Neural progenitor cell (in vitro differentiated cells): ENCODE data around the gene FOXJ3. TPM values are rescaled to one million over a fixed set of nuclear protein-coding genes. Genes with fewer than 3 reads are reported as not detected.

Experiments
- DNase-seq: peaks from one replicate; pipeline ENCODE4 v3.0.0-alpha.2; 2016; ENCODE audit warnings: low spot score
- H2AFZ ChIP-seq: fragments of 200-600 bp; sonication (generic); replicated peaks from 2 replicates; pipeline ENCODE4 v1.6.1; 2016; ENCODE audit warnings: antibody characterized with exemption
- H3F3A ChIP-seq: fragments of 200-600 bp; sonication (generic); 2 replicates; pipeline ENCODE4 v1.6.1; 2016; ENCODE audit warnings: antibody characterized with exemption, low read depth
- H3K27ac ChIP-seq: fragments of 200-600 bp; sonication (generic); 2 replicates; pipeline ENCODE4 v1.5.1; 2016; ENCODE audit warnings: mild to moderate bottlenecking
- H3K27me3 ChIP-seq: fragments of 200-600 bp; sonication (generic); 2 replicates; pipeline ENCODE4 v1.6.1; 2016; ENCODE audit warnings: mild to moderate bottlenecking, moderate library complexity
- H3K36me3 ChIP-seq: fragments of 200-600 bp; sonication (generic); 2 replicates; pipeline ENCODE4 v1.5.1; 2016
- H3K4me1 ChIP-seq: fragments of 200-600 bp; sonication (generic); 2 replicates; pipeline ENCODE4 v1.6.1; 2016; ENCODE audit warnings: mixed run types
- H3K4me2 ChIP-seq: fragments of 200-600 bp; sonication (generic); 2 replicates; pipeline ENCODE4 v1.6.1; 2016
- H3K4me3 ChIP-seq: fragments of 200-600 bp; sonication (generic); 2 replicates; pipeline ENCODE4 v1.5.1; 2016
- H3K79me2 ChIP-seq: fragments of 200-600 bp; sonication (generic); 2 replicates; pipeline ENCODE4 v1.6.1; 2016; ENCODE audit warnings: low read depth
- H3K9ac ChIP-seq: fragments of 200-600 bp; sonication (generic); 2 replicates; pipeline ENCODE4 v1.6.1; 2016
- H3K9me3 ChIP-seq: fragments of 200-600 bp; sonication (generic); 2 replicates; pipeline ENCODE4 v1.5.1; 2016; ENCODE audit warnings: low read depth
- H4K20me1 ChIP-seq: fragments of 200-600 bp; sonication (generic); 2 replicates; pipeline ENCODE4 v1.6.1; 2016; ENCODE audit warnings: low read depth
- H3K27ac Mint-ChIP-seq: 3 replicates; pipeline ENCODE4 v1.8.0; 2021; ENCODE audit warnings: mixed read lengths
- H3K27me3 Mint-ChIP-seq: 2 replicates; pipeline ENCODE4 v1.8.0; 2022; ENCODE audit warnings: low read depth, mild to moderate bottlenecking, inconsistent platforms, moderate library complexity, mixed read lengths; ENCODE audit not compliant: insufficient read depth
- H3K36me3 Mint-ChIP-seq: 3 replicates; pipeline ENCODE4 v1.8.0; 2021; ENCODE audit warnings: mixed read lengths
- H3K4me1 Mint-ChIP-seq: 3 replicates; pipeline ENCODE4 v1.8.0; 2021; ENCODE audit warnings: mixed read lengths
- H3K4me3 Mint-ChIP-seq: 3 replicates; pipeline ENCODE4 v1.8.0; 2021; ENCODE audit warnings: mild to moderate bottlenecking, moderate library complexity, mixed read lengths
- H3K9me3 Mint-ChIP-seq: 3 replicates; pipeline ENCODE4 v1.8.0; 2020; ENCODE audit warnings: mixed read lengths
- EZH2 ChIP-seq: fragments of 200-600 bp; sonication (generic); IDR thresholded peaks from 2 replicates; pipeline ENCODE4 v1.6.1; 2017; ENCODE audit warnings: antibody characterized with exemption, mild to moderate bottlenecking, moderate library complexity
- EZH2phosphoT487 ChIP-seq: fragments of 200-600 bp; sonication (generic); IDR thresholded peaks from 2 replicates; pipeline ENCODE4 v1.6.1; 2017; ENCODE audit warnings: antibody characterized with exemption
- total RNA-seq: library from RNA; depleted of rRNA; stranded (reverse); fragments of >200 nt; gene quantifications from 2 replicates; pipeline ENCODE4 v1.2.3, GENCODE V29; 2015; ENCODE audit warnings: low replicate concordance
- TF ChIP-seq, protein P1 (sequence below): fragments of 200-600 bp; sonication (generic); IDR thresholded peaks from 2 replicates; pipeline ENCODE4 v1.5.1; 2017; ENCODE audit warnings: antibody characterized with exemption, mild to moderate bottlenecking

Gene FOXJ3
- total RNA-seq, 1 donor from 2014 or later, result 58.5 TPM

DNA sequence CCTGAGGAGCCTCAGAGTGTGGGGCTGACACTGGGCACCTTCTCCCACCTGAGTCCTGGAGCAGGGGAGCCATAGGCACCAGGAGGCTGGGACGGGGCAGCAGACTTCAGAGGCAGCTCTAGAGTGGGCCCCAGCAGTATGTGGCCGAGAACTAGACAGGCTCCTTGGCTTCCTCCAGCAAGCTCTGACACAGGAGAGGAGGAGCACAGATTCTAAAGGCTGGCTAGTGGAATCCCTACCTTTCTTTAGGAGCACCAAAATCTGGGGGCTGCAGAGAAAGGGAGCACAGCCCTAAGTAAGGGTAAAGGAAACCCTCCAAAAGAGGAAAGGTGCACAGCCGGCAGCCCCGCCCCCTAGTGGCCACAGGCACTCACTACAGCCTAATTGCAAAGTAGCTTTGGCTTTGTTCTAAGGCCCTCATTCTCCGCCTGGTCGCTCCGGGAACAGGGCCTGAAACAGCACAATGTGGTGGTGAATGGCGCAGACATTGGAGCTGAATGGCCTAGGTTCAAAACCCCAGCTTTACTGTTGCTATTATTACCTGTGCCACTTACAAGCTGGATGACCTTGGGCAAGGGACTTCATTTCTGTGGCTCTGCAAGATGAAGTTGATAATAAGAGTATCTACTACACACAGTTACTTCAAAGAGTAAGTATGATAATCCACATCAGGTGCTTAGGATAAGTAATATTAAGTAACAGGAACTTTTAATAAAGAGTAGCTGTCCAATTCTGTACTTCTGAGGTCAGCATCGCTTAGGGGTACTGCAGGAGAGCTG lies 161.7 kb downstream of the FOXJ3 start:
- H3K9me3 Mint-ChIP-seq, result no peaks in the 10 kb centered on the region
- H4K20me1 ChIP-seq, result no peaks in the 10 kb centered on the region
- no peak overlapping the region for H2AFZ ChIP-seq
- no peaks in the 10 kb centered on the region for H3K9me3 ChIP-seq
- H3K36me3 Mint-ChIP-seq, result no peaks in the 10 kb centered on the region
- H3K27me3 ChIP-seq, result no peaks in the 10 kb centered on the region
- DNase-seq, result peak; percentile 82
- peaks cover 3% of the 10 kb centered on the region for H3K4me1 ChIP-seq
- H3K4me3 ChIP-seq, result no peak overlapping the region
- TF ChIP-seq EZH2phosphoT487 (no peak), EZH2 (no peak)
- TF ChIP-seq, protein P1, sequence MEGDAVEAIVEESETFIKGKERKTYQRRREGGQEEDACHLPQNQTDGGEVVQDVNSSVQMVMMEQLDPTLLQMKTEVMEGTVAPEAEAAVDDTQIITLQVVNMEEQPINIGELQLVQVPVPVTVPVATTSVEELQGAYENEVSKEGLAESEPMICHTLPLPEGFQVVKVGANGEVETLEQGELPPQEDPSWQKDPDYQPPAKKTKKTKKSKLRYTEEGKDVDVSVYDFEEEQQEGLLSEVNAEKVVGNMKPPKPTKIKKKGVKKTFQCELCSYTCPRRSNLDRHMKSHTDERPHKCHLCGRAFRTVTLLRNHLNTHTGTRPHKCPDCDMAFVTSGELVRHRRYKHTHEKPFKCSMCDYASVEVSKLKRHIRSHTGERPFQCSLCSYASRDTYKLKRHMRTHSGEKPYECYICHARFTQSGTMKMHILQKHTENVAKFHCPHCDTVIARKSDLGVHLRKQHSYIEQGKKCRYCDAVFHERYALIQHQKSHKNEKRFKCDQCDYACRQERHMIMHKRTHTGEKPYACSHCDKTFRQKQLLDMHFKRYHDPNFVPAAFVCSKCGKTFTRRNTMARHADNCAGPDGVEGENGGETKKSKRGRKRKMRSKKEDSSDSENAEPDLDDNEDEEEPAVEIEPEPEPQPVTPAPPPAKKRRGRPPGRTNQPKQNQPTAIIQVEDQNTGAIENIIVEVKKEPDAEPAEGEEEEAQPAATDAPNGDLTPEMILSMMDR, result peak; percentile 96
- no peaks in the 10 kb centered on the region for H3K79me2 ChIP-seq
- H3K4me2 ChIP-seq, result no peak overlapping the region
- peaks cover 2% of the 10 kb centered on the region for H3K27me3 Mint-ChIP-seq
- H3K27ac ChIP-seq, result no peak overlapping the region
- no peak overlapping the region for H3K27ac Mint-ChIP-seq
- no peak overlapping the region for H3K4me3 Mint-ChIP-seq
- no peak overlapping the region for H3K9ac ChIP-seq
- no peaks in the 10 kb centered on the region for H3K36me3 ChIP-seq
- H3F3A ChIP-seq, result peaks cover 7% of the 10 kb centered on the region
- H3K4me1 Mint-ChIP-seq, result peaks cover 2% of the 10 kb centered on the region

DNA sequence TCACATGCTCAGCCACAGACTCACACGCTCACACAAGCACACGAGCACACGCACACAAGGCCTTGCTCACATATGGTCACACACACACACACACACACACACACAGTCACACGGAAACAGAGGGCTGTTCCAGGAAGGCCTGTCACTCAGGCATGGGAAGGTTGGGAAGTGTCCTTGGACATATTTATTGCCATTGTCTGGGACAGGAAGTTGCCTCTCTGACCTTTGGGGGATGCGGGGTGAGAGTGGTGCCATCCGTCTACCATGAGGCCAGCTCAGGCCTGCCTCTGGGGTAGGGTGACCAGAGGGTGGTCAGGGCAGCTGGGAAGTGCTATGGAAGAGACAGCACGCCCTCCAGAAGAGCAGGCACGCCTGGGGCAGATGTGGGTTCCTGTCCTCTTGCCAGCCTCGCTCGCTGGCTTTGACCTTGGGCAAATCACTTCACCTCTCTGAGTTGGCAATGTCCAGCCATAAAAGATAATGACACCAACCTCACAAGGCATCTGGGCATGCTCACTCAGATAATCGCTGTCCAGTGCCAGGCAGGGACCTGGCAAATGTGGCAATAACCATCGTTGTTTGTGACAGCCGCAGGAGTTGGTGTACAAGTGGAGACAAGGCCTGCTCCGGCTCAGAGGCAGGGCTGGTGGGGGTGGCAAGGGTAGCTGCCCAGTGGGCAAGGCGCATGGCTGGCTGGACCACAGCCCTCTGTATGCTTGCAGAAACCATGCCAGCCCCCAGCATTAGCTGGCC lies 162.5 kb downstream of the FOXJ3 start:
- H3K4me1 Mint-ChIP-seq, result peaks cover 2% of the 10 kb centered on the region
- H3K36me3 ChIP-seq, result no peaks in the 10 kb centered on the region
- DNase-seq, result no peak
- TF ChIP-seq, protein P1, result no peak
- no peak for TF ChIP-seq EZH2
- H3K79me2 ChIP-seq, result no peaks in the 10 kb centered on the region
- H3F3A ChIP-seq, result peaks cover 6% of the 10 kb centered on the region
- no peak overlapping the region for H3K4me3 Mint-ChIP-seq
- peaks cover 4% of the 10 kb centered on the region for H3K27me3 Mint-ChIP-seq
- no peak overlapping the region for H2AFZ ChIP-seq
- peak overlapping the region; percentile 81 for H3K27ac Mint-ChIP-seq
- peaks cover 3% of the 10 kb centered on the region for H3K4me1 ChIP-seq
- no peaks in the 10 kb centered on the region for H3K9me3 ChIP-seq
- H3K9ac ChIP-seq, result no peak overlapping the region
- H3K36me3 Mint-ChIP-seq, result no peaks in the 10 kb centered on the region
- no peak overlapping the region for H3K27ac ChIP-seq
- H3K27me3 ChIP-seq, result no peaks in the 10 kb centered on the region
- H3K4me2 ChIP-seq, result no peak overlapping the region
- no peaks in the 10 kb centered on the region for H3K9me3 Mint-ChIP-seq
- H3K4me3 ChIP-seq, result no peak overlapping the region
- H4K20me1 ChIP-seq, result no peaks in the 10 kb centered on the region

DNA sequence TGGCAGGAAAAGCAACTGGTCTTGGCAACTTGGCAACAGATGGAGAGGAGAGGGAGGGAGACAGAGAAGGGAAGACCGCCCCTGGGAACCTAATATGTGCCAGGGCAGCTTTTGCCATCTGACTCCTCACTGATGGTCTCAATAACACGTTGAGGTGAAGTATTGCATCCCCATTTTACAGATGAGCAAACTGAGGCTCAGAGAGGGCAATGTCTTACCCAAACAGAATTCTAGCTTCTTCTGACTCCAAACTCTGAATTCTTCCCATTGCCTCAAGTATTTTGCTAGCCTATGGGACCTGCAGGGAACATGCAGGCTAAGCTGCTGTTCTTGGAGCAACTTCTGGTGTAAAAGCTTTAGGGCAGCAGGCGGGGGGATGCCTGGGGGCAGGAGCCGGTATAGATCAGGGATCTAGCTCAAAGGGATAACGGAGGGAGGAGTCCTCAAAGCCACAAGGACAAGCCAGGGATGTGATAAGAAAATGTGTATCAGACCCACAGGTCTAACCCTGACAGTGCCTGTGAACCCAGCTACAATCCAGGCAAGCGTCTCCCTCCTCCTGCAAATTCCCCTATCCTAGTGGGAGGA lies 163.3 kb downstream of the FOXJ3 start:
- H3K9me3 ChIP-seq, result no peaks in the 10 kb centered on the region
- no peak for DNase-seq
- no peak overlapping the region for H3K9ac ChIP-seq
- no peak overlapping the region for H2AFZ ChIP-seq
- no peaks in the 10 kb centered on the region for H3K36me3 ChIP-seq
- H3F3A ChIP-seq, result peaks cover 3% of the 10 kb centered on the region
- Mint-ChIP-seq H3K27me3 (peaks cover 7% of the 10 kb centered on the region), H3K27ac (peak overlapping the region; percentile 81), H3K9me3 (no peaks in the 10 kb centered on the region), H3K4me1 (peaks cover 2% of the 10 kb centered on the region), H3K36me3 (no peaks in the 10 kb centered on the region), H3K4me3 (no peak overlapping the region)
- no peak overlapping the region for H3K4me3 ChIP-seq
- no peak overlapping the region for H3K4me2 ChIP-seq
- no peak overlapping the region for H3K27ac ChIP-seq
- no peaks in the 10 kb centered on the region for H4K20me1 ChIP-seq
- no peaks in the 10 kb centered on the region for H3K79me2 ChIP-seq
- peaks cover 3% of the 10 kb centered on the region for H3K4me1 ChIP-seq
- TF ChIP-seq EZH2phosphoT487 (no peak), EZH2 (no peak)
- TF ChIP-seq, protein P1, result no peak
- no peaks in the 10 kb centered on the region for H3K27me3 ChIP-seq
